Tibial nerve (tissue), 3 donors: ENCODE measurements around the gene LRRC8C.

Experiments
- POLR2A ChIP-seq, 2 donors: fragments of 450-650 bp; IDR thresholded peaks; one replicate each; pipeline ENCODE4 v1.6.1; 2017; ENCODE audit warnings: antibody characterized with exemption in 2 of 2, mild to moderate bottlenecking in 2 of 2, moderate library complexity in 2 of 2
- TF ChIP-seq, protein P1 (sequence below), 5 experiments: fragments of 200-600 bp in 3 of 5; fragments of 450-650 bp in 2 of 5; sonication (generic) in 3 of 5; IDR thresholded peaks; one replicate each; pipeline ENCODE4 v1.5.1; 2016 to 2019; ENCODE audit warnings: antibody characterized with exemption in 5 of 5, mild to moderate bottlenecking in 3 of 5, moderate library complexity in 2 of 5

DNA sequence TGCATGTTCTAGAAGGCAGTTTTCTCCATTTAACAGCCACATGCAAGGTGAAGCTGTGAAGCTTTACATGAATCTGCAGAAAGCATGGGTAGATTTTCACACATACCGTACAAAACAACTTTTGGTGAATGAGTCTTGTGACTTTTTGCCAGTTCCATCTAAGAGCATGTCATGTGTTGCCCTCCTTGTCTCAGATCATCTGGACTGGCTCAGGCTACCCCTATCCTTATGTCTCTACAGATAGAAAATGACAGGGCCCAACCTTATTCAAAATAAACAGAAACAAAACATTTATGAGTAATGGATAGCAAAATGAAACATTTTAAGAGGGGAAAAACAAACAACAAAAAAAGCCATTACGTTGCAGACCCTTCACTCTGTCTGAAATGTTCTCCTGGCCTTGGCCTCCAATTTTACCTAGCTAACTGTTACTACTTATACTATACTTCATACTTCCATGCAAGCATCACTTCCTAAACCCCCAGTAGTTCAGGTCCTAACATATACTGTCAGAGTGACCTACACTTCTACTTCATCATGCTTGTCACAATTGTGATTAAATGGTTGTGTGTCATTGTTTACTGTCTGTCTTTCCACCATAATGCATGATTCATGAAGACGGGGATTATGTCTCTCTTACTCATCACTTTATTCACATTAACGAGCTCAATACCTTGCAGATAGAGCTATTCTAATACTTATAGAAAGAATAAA is 39.0 kb downstream of the LRRC8C start:
- TF ChIP-seq, protein P1, sequence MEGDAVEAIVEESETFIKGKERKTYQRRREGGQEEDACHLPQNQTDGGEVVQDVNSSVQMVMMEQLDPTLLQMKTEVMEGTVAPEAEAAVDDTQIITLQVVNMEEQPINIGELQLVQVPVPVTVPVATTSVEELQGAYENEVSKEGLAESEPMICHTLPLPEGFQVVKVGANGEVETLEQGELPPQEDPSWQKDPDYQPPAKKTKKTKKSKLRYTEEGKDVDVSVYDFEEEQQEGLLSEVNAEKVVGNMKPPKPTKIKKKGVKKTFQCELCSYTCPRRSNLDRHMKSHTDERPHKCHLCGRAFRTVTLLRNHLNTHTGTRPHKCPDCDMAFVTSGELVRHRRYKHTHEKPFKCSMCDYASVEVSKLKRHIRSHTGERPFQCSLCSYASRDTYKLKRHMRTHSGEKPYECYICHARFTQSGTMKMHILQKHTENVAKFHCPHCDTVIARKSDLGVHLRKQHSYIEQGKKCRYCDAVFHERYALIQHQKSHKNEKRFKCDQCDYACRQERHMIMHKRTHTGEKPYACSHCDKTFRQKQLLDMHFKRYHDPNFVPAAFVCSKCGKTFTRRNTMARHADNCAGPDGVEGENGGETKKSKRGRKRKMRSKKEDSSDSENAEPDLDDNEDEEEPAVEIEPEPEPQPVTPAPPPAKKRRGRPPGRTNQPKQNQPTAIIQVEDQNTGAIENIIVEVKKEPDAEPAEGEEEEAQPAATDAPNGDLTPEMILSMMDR (IDR thresholded peaks at IDR 0.05) = no peak
- TF ChIP-seq POLR2A (IDR thresholded peaks at IDR 0.05) = no peak
